Measurements from ENCODE around the gene EFS.

Gene EFS

DNA sequence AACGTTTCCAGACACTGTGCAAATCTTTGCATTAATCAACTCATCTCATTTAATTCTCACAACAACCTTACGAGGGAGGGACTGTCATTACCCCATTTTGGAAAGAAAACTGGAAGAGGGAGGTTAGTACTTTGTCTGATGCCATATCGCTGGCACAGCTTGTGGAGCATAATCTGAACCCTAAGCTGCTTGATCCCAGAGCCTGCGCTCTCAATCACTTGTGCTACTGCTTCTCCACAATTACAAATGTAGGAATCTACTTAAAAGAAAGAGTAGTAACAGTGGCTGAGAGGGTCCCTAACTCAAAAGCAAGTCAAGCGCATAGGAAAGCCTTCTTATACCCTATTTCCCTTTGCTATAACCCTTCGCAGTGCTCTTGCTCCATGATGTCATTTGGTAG lies 3.2 kb downstream of the EFS start:
- H3K4me3 ChIP-seq: no peak overlapping the region
- peak overlapping the region in 1 of 21 experiments; percentile 3 for H3K27ac ChIP-seq

DNA sequence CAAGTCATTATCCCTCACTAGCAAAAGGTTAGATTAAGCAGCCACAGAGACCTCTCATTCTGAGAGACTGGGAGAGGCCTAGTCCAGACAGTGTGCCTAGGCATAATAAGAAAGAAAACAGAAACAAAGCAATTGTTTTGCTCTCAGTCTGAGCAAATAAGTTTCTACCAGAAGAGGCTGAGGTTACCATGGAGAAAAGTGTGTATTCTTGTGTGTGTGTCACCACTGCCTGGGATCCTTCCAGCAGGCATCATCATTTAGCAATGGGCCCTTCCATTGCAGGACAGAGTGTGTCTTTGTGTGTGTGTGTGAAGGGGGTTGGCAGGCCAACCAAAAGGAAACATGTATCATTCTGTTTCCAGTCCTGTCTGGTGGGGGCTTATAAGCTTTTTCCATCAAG lies 3.7 kb downstream of the EFS start:
- peak overlapping the region in 2 of 21 experiments; percentile 20 to 57 for H3K27ac ChIP-seq
- no peak overlapping the region for H3K4me3 ChIP-seq

DNA sequence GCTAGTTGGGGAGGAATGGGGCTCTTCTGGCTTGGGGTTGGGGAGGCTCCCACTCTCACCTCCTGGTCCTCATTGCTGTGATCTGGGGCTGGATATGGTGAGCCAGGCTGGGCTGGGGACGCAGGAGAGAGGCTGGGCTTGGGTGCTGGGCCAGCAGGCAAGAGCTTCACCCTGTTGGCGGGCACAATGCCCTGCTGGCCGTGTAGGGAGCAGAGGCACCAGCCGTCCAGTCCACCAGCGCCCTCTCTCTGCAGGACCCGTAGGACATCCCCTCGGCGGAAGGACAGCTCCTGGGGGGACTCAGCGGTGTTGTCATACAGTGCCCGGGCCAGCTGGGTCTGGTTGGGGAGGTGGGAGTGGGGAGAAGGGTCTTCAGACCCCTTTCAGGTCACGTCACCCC lies 4.5 kb downstream of the EFS start:
- Histone ChIP-seq H3K4me3 (no peak overlapping the region), H3K27ac (peak overlapping the region in 9 of 21 experiments; percentile 1 to 66 (median 42))

DNA sequence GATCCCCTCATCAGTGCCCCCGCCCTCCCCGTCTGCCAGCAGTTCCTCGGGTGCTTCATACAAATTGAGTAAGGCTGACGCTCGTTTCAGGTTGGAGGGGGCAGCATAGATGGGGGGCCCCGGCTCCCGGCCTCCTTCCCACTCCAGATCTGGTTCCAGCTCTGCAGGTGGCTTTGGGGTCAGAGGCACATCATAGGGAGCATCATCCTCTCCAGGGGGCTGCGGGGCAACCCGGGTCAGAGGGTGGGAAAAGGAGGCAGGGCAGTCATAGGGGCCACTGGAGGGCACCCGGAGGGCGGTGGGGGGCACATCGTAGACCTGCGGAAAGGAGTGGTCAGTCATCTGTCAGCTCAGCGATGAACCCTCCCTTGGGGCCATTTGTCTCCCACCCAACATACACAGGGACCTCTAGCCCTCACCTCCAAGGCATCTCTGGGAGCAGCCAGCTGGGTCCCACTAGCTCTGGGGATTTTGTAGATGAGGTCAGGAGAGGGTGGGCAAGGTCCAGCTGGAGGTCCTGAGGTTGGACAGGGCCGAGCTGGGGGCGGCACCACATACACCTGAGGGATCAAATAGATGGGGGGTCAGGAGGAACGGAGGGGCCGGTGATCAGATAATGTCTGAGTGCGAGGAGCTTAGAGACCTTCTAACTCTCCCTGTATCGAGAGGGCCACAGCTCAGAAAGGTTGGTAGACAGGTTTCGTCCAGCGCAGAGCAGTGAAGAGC lies 5.1 kb downstream of the EFS start:
- Histone ChIP-seq H3K4me3 (no peak overlapping the region), H3K27ac (peak overlapping the region in 9 of 21 experiments; percentile 1 to 66 (median 42))

DNA sequence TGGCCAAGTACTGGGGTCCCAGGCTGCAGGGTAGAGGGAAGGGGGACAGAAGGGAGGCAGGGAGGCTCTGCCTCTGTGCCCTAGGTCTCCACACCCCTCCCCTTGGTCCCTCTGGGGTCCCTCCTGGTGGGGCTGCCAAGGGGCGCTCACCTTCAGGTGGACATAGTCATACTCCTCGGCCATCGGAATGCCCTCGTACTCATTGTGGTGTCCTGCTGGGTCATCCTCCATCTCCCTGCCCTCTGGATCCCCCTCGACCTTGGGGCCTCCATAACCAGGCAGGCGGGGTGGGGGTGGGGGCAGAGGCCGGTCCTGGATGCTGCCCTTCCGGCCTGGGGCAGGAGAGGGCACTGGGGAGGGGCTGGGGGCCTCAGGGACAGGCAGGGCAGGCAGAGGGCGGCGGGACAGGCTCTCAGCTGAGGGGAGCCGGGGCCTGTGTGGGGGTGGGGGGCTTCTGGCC lies 5.8 kb downstream of the EFS start:
- Histone ChIP-seq H3K4me3 (no peak overlapping the region), H3K27ac (peak overlapping the region in 2 of 21 experiments; percentile 30 to 31)

DNA sequence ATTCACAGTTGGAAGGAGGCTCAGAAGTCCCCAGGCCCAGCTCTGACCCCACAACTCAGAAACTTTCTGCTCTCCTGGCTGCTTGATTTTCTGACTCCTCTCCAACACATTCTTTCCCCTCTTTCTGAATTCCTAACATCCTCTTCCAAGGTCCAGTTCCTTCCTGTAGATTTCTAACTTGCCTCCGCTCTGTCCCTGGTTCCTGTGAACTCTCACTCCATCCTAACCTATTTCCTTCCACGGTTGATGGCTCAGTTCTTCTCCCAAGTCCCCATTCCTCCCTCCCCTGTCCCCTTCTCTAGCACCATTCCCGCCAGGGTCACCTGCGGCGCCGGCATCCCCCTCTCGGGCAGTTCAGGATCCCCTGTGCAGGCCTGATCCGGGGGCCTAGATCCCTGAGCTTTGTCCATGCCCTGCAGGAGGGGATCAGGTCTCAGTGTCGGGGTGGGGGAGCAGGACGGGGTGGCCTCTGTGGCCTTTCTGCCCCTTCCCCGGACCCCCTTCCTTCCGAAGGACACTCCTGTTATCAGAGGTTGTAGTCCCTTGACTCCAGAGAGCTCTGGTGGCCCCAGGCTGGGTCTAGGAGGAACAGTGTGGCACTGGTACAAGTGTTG lies 6.3 kb downstream of the EFS start:
- Histone ChIP-seq H3K4me3 (no peak overlapping the region), H3K27ac (peak overlapping the region in 1 of 21 experiments; percentile 30)

DNA sequence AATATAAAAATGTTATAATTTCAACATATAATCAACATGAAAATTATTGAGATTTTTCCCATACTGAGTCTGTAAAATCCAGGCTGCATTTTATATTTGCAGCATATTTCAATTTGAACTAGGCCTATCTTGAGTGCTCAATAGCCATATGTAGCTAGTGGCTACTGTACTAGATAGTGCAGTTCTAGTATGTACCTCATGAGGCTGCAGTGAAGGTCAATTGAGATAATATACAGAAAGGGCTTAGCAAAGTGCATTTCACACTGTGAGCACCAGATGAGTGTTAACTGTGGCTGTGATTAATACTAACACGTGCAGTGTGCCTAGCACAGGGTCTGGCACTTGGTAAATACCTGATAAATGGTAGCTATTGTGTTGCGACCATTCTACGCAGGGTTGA lies 6.9 kb downstream of the EFS start:
- H3K4me3 ChIP-seq: no peak overlapping the region
- no peak overlapping the region for H3K27ac ChIP-seq

DNA sequence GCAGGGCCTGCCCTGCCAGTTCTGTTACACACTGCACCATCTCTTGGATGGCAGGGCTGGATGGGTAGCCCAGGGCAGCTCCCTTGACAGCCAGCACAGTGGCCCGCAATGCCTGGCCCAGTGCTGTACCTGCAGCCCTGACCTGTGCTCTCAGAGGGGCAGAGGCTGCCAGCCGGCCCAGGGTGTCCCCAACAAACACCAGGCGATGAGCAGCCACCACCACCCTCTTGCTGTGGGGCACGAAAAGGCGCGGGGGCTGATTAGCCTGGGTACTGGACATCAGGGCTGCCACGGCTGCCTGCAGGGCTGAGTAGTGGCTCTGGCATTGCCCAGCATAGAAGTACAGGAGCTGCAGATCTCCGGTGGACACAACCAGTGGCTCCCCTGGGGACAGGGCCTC lies 7.7 kb downstream of the EFS start:
- Histone ChIP-seq H3K27ac (no peak overlapping the region), H3K4me3 (no peak overlapping the region)

DNA sequence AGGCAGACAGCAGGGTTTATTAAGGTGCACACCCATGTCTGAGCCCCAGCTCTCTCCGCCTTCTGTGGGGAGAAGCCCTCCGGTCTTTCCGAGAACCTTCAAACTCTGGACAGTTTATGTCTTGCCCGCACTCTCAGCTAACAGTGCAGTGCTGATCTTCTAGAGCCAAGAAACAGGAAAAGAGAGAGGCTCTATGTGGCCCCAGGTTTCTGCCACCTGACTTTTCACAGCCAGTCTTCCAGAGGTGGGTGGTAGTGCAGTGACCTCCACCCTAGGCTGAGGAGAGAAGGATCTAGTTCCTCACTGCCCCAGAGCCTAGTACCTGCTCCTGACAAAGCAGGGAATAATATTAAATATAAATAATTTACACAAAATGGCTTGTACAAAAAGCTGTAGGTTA lies 8.3 kb downstream of the EFS start:
- no peak overlapping the region for H3K27ac ChIP-seq
- no peak overlapping the region for H3K4me3 ChIP-seq

DNA sequence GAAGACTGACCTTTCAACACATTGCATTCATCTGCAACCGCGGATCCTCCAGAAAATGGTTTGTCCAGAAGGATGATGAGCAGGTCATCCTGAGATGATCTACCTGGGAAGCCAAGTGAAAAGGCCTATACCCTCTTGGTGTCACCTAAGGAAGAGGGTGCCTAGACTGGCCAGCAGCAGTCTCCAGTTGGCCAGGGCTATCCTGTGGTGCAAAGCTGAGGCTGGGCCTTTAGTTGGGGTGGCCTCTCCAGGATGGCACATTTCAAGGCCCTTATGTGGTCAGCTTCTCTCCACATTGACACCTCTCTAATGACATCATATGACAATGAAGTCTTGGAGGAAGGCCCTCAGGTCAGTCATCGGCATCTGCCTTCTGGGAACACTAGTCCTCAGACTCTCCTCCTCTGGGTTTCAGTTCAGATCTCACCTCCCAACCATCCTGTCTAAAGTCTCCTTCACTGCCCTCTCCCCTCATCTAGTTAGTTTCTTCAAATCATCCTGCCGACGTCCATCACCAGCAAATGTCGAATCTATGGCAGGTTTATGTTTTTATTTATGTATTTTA lies 9.0 kb downstream of the EFS start:
- Histone ChIP-seq H3K4me3 (no peak overlapping the region), H3K27ac (no peak overlapping the region)

DNA sequence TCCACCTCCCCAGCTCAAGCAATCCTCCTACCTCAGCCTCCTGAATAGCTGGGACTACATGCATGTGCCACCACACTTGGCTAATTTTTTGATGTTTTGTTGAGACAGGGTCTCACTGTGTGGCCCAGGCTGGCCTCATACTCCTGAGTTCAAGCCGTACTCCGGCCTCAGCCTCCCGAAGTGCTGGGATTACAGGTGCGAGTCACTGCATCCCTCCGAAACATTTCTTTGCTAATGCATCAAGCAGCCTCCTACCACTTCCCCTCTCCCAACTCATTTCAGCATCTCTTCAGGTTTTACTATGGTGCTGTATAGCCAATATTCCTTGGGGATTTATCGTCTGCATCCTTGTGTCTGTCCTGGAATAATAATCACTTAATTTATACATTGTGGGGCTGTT lies 10.0 kb downstream of the EFS start:
- Histone ChIP-seq H3K27ac (no peak overlapping the region), H3K4me3 (no peak overlapping the region)

DNA sequence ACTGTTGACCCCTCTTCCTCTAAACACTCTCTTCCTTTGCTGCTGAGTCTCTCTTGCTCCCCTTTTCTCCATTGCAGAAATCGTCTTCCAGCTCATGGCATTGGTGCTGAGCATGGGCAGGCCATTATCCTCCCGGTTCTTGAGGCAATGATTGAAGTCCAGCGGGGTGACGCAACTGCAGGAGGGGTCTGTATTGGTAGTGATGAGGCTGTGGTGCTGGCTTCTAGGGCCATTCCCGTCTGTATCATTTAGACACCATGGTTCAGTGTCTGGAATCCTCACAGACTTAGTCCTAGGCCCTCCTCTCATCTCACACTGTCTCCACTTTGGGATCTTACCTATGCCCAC lies 11.6 kb downstream of the EFS start:
- Histone ChIP-seq H3K27ac (no peak overlapping the region), H3K4me3 (peak overlapping the region in 1 of 7 experiments; percentile 46)

DNA sequence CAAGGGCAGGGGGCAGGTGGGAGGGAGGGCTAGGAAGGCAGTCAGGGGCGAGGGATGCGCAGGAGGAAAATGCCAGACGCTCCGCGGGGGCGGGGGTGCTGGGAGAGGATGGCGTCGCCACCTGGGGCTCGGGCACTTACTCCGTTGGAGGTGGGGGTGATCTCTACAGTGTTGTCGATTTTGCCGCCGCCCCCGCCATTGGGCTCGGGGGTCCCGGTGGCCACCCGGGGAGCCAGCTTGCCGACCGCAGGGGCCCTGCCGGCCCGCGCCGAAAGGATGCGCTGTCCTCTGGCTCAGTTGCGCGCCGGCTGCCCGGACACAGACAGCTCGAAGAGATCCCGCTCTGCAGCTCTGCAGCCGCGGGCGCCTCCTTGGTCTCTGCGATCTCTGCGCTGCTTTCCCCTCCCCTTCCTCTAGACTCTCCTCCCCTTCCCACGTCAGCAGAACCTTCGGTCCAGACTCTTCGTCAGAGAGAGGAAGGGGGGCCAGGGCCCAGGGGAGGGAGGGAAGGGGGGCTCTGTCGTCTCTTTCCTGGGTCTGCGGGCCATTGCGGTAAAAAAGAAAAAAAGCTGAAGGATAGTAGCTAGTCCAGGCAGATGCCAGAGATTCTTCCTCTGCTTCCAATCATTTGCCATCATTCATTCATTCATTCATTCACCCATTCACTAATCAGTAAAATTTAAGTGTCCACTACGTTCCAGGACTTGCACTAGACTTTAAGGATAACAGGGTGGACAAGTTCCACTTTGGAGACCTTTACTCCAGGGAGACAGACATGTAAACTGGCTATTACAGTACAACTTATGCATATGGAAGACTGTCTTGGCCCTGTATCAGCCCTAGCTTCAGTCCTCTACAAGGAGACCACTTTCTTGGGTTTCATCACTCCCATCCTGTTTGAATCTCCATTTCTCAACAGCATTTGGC lies 12.2 kb downstream of the EFS start, which contains the start of gene SLC22A17:
Gene SLC22A17, minus strand, starts transcription at position 382 of the 927 bp plus-strand sequence.
- Histone ChIP-seq H3K27ac (peak within 1 kb of the TSS in 6 of 21 experiments; percentile 17 to 60 (median 38)), H3K4me3 (peak within 1 kb of the TSS; percentile 21 to 54 (median 45))

DNA sequence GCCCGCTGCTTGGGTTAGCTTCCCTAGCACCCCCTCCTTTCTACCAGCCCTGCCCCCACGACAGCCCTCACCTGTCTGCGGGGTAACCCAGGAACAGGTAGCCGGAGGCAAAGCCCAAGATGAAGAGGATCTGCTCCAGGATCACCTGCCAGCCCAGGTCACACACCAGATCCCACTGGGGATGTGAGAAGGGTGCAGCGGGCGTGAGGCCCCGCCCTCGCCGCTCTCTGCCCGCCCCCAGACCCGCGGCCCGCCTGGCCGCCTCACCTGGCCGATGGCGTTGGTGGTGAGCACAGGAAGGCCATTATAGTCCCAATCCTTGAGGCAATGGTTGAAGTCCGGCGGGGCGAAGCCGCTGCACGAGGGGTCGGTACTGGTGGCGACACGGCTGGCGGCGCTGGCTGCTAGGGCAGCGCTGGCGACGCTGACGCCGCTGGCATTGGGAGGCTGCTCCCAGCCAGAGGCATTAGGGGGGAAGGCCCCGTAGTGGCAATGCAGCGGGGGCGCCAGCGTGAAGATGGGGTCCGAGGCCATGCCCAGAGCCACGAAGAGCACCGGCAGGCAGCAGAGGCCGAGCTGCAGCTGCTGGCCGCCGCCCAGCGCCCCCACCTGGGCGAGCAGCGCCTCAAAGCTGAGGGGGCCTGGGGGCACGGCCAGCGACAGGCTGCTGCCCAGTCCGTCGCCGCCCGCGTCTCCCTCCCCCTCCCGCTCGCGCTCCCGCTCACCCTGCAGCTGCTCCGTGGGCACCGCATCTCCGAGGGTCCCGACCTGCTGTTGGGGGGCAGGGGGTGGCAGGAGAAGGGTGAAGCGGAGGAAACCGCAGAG lies 13.1 kb downstream of the EFS start:
- H3K27ac ChIP-seq: peak overlapping the region in 5 of 21 experiments; percentile 17 to 46 (median 30)
- H3K4me3 ChIP-seq: peak overlapping the region; percentile 21 to 54 (median 45)

DNA sequence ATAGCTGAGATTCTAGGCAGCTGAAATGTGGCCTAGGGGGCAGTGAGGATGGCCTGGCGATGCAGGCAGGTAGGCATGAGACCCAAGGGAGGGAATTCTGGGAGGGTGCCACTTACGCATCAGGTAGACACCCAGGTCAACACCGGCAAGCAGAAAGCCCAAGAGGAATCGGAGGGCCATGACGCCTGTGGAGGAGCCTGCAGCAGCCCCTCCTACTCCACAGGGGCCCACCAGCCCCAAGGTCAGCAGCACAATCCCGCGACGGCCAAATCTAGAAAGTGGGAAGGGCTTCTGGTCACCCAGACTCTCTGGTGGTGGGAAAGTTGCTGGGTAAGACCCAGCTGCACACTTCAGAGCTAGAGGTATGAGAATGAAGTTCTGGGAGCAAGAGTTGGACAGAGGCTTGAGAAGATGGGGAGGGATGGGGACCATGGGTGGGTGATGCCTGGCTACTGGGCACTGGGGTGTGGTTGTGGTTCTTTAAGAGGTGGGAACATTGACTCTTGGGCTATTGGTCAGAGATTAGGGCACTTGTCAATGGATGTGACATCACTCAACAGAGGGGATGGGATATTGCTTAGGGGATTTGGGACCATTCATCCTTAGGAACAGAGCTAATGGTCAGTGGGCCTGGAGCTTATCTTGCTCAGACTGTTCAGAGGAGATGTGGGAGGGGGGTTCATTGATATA lies 15.7 kb downstream of the EFS start:
- Histone ChIP-seq H3K27ac (no peak overlapping the region), H3K4me3 (no peak overlapping the region)

DNA sequence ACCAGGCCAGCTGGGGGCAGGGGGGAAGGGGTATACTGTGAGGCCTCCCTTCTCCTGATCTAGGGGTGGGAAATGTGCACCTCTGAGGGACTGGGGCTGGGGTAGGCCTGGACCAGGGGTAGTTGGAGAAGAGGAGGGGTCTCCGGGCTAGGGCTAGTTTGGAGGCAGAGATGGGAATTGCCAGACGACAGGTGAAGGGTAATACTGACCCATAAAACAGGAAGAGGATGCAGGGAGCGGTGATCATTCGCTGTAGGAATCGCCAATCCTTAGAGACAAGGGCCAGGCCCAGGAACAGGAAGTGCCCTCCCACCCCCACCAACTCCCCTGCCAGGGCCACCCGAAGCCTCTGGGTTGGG lies 16.7 kb downstream of the EFS start:
- Histone ChIP-seq H3K27ac (no peak overlapping the region), H3K4me3 (no peak overlapping the region)

DNA sequence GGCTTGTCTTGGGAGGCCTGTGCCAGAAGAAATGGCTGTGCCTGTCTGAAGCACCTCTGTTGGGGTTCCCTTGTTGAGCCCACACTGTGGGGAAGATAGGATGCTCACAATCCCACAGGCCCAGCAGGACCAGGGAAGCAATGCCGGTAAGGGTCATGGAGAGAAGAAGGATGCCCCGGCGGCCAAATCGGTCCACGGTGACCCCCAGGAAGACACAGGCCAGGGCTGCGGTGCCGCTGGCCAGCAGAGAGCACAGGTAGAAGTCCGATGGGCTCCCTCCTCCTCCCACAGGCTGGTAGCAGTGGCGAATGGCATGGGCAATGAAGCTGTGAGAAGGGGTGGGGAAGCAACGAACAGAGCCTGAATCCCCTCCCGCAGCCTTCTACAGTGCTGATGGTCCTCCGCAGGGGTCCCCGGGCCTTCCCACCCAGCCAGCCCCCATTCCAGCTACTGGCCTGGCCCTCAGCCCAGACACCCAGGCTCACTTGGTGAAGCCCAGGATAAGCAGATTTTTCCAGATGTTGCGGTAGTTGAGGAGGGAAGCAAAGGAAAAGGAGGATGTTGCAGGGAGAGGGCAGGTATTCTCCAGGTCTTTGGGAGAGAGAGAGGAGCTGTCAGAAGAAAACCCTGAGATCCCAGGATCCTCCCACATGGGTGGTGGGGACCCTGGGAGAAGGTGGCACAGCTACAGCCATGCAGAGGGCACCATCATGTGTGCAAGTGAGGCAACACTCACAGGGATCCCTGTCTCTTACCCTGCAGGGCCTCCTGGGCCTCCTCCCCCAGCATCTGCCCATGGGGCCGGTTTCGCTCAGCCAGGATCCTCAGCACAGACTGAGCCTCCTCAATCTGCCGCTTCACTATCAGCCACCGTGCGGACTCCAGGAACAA lies 17.3 kb downstream of the EFS start:
- no peak overlapping the region for H3K4me3 ChIP-seq
- no peak overlapping the region for H3K27ac ChIP-seq

Data from skin epidermis (tissue), 12 donors.